Peyer's patch (tissue), 4 donors: Measurements from ENCODE around the gene CYP27A1.

Source experiments
- CTCF ChIP-seq, 6 experiments: fragments of 450-650 bp in 4 of 6; fragments of 200-600 bp in 2 of 6; sonication (generic) in 1 of 6; IDR thresholded peaks; one replicate each; pipeline ENCODE4 v1.5.1; 2017 to 2019; ENCODE audit warnings: antibody characterized with exemption in 6 of 6, mild to moderate bottlenecking in 3 of 6, moderate library complexity in 1 of 6
- POLR2A ChIP-seq, 2 donors: fragments of 450-650 bp; IDR thresholded peaks; one replicate each; pipeline ENCODE4 v1.5.1; 2017; ENCODE audit warnings: antibody characterized with exemption in 2 of 2, mild to moderate bottlenecking in 2 of 2, moderate library complexity in 2 of 2

GRCh38 chr2:218755567-218756404 lies 26.2 kb upstream of the CYP27A1 start:
- no peak for TF ChIP-seq CTCF (IDR thresholded peaks at IDR 0.05)
- TF ChIP-seq POLR2A (IDR thresholded peaks at IDR 0.05): no peak
